HG03135 (cell line): ENCODE results near the gene SRC.

Experiments used
- ATAC-seq: cut with Tn5 transposase; IDR thresholded peaks from one replicate; pipeline ENCODE4 v1.9.1; 2021; ENCODE audit warnings: mild to moderate bottlenecking, moderate library complexity; ENCODE audit not compliant: unreplicated experiment

The SRC gene

DNA sequence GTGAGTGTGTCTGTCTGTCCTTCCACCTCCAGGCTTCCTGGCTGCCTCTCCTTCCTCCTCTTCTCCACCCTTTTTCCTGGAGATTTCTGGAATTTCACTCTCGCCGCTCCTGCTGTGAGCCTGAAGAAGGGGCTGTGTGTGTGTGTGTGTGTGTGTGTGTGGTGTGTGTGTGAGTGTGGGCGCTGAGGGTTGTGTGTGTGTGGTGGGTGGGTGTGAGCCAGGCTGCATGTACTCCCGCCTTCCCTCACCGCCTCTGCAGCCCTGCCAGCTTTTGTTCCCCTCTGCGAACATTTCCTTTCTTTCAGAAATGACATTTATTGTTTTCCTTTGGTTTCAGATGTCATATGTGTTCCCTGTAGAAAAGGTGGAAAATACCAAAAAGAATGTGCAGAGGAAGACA, 76.0 kb downstream of the SRC start:
- no peak for ATAC-seq

GRCh38 chr20:37422791-37423286, 76.9 kb downstream of the SRC start:
- no peak for ATAC-seq

- ATAC-seq: no peak
Measured at GRCh38 chr20:37423545-37423944, 77.6 kb downstream of the SRC start.

DNA sequence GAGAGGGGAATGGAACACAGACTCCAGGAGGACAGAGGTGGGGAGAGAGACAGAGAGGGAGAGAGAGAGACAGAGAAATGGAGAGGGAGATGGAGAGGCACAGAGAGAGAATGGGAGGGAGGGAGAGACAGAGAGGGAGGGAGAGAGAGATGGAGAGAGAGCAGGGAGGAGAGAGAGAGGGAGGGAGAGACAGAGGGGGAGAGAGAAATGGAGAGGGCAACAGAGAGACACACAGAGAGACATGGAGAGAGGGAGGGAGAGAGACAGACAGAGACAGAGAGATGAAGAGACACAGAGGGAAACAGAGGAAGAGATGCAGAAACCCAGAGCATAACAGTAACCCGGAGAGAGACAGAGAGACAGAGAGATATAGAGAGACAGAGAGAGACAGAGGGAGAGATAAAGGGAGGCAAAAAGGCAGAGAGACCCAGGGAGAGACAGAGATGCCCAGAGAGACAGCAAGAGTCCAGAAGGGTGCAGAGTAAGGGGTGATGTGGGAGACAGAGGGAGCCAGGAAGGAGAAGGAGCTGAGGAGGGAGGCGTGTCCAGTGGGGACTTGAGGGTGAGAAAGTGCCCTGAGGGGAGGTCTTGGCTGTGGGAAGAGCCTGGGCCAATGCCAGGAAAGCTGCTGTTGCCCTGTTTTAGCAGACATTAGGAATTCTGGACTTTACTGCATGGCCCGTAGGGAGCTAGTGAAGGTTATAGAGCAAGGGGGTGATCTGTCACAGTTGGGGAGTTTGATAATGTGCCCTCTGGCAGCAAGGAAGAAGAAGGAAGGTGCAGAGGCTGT, 78.3 kb downstream of the SRC start:
- ATAC-seq: no peak

GRCh38 chr20:37425103-37425625, 79.2 kb downstream of the SRC start:
- ATAC-seq: no peak

DNA sequence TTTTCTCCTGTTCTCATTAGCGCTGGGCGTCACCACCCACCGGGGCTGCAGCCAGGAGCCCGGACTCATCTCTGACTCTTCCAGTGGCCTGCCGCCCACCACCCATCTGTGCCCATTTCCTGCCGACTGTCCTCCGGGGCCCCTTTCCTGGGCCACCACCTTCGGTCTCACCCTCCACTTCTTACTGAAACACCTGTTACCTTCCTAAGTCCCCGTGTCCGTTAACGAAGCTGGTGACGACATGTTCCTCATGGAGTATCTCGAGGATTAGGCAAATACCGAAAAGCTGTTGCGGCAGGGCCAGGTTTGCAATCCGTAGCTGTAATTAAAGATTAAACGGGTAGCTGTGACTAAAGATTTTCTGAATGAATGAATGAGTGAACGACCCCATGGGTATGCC, 80.2 kb downstream of the SRC start:
- ATAC-seq: no peak

- ATAC-seq: no peak
Measured at GRCh38 chr20:37426978-37427377, 81.0 kb downstream of the SRC start.

GRCh38 chr20:37430044-37430443, 84.1 kb downstream of the SRC start:
- no peak for ATAC-seq

DNA sequence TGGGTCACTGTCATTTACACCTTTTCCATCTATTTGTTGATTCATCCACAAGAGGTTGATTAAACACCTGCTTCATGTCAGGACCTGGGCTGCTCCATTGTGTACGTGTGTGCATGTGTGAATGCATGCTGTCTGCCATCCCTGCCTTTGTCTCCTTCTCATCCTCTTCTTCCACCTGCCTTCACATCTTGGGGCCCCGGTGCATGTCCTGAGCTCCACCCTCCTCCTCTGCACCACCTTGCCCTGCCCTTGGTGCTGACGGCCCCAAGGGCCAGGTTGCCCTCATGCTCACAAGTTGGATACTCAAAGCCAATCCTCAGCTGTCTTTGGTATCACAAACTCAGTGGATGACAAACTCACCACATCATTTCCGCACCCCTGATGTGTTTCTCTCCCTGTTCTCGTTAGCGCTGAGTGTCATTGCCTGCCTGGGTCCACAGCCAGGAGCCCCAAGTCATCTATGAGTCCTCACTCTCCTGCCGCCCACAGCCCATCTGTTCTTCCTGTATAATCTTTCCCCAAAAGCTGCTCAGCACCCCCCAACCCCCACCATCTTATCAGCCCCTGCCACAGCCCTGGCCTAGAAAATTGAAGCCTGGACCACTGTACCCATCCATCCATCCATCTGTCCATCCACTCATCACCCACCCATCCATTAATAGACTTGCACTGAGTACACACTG, 85.0 kb downstream of the SRC start:
- ATAC-seq: no peak

DNA sequence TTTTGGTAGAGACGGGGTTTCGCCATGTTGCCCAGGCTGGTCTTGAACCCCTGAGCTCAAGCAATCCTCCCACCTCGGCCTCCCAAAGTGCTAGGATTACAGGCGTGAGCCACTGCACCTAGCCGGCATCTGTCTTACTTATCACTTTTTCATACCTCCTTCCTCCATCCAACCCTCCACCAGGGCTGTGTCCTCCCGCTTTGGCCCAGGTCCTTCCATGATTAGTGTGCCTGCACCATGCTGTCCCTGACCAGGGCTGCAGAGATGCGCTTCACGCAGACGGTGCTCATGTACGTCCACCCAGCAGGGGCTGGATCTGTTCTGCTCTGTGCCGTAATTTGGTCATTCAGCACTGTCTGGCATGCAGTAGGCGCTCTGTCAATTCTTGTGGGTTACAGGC, 85.8 kb downstream of the SRC start:
- ATAC-seq: no peak

DNA sequence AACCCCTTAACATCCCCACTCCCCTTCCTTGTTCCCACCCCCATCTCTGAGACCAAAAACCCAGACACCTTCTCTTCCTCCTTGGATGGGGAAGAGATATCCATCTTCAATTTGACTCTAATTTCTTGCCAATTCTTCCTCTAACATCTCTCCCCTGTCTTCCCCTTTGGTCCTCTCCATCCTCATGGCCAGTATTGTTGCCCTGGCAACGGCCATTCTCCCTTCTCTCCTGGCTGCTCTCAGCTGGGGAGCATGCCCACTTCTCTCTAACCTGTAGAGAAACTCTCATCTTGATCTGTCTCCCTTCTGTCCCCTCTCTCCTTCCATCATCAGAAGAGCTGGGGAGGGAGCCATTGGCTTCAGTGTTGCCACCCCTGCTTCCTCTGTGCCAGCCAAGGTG, 86.7 kb downstream of the SRC start:
- ATAC-seq: no peak

DNA sequence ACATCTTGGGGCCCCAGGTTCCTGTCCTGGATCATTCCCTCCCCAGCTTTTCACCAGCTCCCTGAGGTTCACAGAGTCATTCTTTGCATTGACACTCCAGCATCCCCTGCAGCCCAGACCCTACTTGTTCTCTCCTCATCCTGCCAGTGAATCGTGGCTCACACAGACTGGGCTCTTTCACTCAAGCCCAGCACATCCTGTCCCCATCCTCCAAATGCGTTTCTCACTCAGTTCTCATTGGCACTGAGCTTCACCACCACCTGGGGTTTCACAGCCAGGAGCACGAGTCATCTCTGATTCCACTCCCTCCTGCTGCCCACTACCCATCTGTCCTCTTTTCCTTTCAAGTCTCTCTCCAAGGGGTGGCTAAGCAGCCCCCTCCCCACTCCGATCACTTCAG, 89.7 kb downstream of the SRC start:
- ATAC-seq: no peak

GRCh38 chr20:37436527-37437186, 90.7 kb downstream of the SRC start:
- ATAC-seq: no peak

GRCh38 chr20:37437676-37438075, 91.7 kb downstream of the SRC start:
- no peak for ATAC-seq

- no peak for ATAC-seq
Measured at GRCh38 chr20:37438464-37439222, 92.7 kb downstream of the SRC start.

DNA sequence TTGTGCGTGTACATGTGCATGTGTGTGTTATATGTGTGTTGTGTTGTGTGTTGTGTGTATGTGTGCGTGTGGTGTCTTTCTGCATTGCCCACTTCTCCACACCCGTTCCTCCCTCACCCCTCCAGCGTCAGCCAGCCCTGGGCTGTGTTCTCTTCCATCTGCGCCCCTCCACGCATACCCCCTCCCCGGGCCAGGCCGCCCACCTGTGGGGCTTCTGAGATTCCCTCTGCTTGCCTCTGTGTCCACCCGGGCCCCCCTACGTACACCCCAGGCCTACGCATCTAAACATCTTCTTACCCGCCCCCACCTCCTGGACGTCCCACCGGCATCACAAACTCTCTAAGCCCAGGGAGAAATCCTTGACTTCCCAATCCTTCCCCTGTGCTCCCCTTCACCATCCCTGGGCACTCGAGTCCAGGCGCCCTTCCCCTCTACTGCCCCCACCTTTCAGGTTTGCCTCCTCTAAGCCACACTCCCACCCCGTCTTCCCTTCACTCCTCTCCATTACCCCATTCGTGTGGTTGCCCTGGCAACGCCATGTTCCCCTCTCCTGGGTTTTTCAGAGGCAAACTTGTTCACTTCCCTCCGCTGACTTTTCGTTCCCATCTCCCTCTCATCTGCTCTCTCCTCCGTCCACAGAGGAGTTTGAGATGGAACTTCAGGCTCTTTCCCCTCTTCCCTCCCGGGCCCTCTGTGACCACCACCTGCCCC, 93.4 kb downstream of the SRC start:
- ATAC-seq: no peak

GRCh38 chr20:37441023-37441422, 95.1 kb downstream of the SRC start:
- no peak for ATAC-seq

- no peak for ATAC-seq
Measured at GRCh38 chr20:37442547-37442946, 96.6 kb downstream of the SRC start.

DNA sequence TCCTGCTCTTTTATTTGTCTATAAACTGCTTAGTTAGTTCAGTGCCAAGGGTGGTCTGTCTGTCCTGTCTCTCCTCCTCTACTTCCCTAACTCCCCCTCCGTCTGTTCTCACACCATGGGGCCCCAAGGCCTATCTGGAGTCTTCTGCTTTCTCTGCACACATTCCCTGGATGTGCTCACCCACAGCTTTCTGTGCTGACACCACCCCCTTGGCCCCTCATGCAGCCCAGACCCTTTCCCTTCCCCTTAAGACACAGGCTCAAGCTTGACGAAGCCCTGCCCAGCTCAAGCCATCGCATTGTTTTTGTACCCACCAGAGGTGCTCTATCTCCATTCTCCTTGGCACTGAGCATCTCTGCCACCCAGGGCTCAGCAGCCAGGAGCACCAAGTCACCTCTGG, 97.0 kb downstream of the SRC start:
- no peak for ATAC-seq

- ATAC-seq: no peak
Measured at GRCh38 chr20:37443596-37443995, 97.7 kb downstream of the SRC start.
